Brain pericyte (primary cell): ENCODE data around the gene AUH.
"Not testable (repeated sequence)": the region's sequence is repeated elsewhere in the genome, so short reads cannot be mapped to it uniquely, and the experiment has no call there.

Experiments used
- DNase-seq: peaks from one replicate; pipeline ENCODE4 v3.0.0-alpha.2; 2012; ENCODE audit warnings: low read depth, low spot score

AUH gene

GRCh38 chr9:91208419-91208745 is 153.3 kb downstream of the AUH start:
- no peak for DNase-seq

DNA sequence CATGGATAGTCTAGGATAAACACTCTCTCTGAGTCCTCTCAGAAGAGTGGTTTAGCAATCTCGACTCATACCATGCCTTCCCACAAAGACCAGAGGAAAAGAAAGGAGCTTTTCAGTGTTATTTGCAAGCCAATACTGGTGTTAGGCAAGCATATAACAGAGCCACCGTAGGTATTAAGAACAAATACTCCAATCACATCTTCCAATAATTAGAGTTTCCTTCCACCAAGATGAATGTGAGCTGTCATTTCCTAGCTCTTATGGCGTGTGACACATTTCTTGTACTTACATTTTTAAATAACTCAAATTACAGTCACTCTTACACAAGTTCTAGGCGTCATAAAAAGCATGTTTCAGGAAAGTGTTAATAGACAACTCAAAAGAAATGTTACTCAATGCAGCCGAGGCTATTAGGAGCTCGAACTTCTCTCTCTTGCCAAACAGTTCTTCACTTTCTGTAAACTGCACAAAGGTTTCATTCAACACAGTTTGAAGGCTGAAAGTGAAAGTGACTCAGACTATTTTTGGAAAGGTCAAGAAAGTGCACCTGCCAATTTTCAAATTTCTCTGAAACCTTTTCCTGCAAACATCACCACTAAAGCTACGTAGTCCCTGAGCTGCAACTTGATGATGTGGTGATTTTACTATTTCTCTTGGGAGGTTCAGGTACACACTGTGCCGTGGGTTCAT is 153.8 kb downstream of the AUH start:
- no peak for DNase-seq

GRCh38 chr9:91207397-91207728 is 154.4 kb downstream of the AUH start:
- DNase-seq = no peak

GRCh38 chr9:91206806-91207205 is 154.9 kb downstream of the AUH start:
- DNase-seq = no peak

- no peak for DNase-seq
Observed at GRCh38 chr9:91202736-91203283, 158.9 kb downstream of the AUH start.

DNA sequence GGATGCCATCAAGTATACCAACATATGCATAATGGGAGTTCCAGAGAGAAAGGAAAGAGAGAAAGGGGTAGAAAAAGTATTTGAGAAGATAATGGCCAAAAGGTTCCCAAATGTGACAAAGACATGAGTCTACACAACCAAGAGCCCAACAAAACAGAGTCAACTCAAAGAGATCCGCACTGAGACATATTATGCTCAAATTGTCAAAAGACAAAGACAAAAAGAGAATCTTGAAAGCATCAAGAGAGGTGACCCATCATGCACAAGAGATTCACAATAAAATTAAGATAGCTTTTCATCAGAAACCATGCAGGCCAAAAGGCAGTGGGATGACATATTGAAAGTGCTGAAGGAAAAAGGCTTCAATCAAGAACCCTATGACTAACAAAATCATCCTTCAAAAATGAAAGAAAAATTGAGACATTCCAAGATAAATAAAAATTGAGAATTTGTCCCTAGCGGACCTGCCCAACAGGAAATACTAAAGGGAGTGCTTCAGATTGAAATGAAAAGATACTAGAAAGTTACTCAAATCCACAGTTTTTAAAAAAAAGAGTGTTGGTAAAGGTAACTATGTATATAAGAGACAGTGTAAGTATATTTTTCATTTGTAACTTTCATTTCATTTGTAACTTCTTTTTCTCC is 160.9 kb downstream of the AUH start:
- no peak for DNase-seq

GRCh38 chr9:91199739-91200497 is 161.8 kb downstream of the AUH start:
- DNase-seq = no peak

DNA sequence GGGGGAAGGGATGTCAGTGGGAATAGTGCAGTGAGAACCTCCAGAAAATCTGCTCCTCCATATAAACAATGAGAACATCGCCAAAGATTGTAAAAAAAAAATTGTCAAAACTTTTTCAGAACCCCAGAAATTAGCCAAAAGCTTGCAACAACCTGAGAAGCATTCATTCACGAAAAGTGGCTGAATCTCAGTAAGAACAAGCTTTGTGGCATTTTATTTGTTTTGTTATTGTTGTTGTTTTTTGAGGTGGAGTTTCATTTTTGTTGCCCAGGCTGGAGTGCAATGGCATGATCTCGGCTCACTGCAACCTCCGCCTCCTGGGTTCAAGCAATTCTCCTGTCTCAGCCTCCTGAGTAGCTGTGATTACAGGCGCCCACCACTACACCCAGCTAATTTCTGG is 162.8 kb downstream of the AUH start:
- not testable (repeated sequence) for DNase-seq

DNA sequence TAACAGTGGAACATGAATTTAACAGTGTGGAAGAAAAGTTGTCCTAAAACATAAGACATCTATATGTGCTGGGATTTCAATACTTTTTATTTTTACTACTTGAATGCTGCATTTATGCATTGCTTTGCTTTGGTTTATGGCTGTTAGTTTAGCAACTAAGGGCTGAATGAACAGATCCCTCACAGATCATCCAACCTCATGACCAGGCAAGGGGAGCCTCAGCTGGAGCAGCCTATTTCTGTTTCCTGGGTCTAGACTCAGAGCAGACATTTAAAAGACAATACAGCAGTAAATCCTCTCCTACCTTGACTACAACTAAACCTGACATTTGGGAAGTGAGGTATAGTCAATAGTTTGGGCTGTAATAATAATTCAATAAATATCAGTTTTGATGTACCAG is 163.3 kb downstream of the AUH start:
- DNase-seq = no peak

DNA sequence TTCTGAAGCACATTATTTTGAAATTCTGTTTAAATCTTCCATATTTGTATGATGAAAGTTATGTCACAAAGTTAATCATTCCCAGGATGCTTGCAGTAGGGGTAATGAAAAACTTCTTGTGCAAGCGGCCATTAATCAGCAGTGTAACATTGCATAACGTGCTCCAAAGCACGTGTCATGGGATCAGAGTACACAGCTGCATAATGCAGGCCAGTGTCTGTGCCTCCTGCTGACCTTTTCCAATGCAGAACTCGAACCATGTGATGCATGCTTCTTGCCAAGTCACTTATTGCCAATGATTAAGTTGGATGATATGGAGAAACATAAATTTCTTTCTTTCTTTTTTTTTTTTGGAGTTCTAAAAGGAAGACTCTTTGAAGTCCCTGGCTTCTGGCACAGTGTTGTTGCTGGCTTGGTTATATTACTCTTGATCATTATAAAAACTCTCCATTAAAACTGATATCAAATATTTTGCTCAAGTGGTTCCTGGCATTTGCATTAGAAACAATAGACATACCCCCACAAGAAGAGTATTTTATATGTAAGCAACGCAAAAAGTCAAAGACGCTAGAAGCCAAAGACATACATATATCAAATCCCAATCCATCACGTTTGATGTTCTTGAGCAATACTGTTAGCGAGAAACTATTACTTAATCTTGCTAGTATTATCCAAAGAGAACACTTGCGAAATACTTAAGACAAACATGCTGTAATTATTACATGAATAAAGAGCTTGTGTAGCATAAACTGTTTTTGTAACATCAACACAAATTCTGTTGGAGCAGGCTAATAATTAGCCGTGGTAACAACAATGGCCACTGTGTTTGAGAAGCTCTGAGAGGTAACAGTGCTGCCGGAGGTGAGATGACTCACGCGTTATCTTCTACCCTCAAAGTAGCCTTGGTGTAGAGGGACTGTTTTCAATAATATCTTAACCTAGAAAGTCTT is 164.2 kb downstream of the AUH start:
- peak; percentile 87 for DNase-seq

- DNase-seq = no peak
Observed at GRCh38 chr9:91196103-91196950, 165.4 kb downstream of the AUH start.

GRCh38 chr9:91195372-91196012 is 166.2 kb downstream of the AUH start:
- DNase-seq = no peak

- peak; percentile 72 for DNase-seq
Observed at GRCh38 chr9:91193658-91194391, 167.9 kb downstream of the AUH start.

DNA sequence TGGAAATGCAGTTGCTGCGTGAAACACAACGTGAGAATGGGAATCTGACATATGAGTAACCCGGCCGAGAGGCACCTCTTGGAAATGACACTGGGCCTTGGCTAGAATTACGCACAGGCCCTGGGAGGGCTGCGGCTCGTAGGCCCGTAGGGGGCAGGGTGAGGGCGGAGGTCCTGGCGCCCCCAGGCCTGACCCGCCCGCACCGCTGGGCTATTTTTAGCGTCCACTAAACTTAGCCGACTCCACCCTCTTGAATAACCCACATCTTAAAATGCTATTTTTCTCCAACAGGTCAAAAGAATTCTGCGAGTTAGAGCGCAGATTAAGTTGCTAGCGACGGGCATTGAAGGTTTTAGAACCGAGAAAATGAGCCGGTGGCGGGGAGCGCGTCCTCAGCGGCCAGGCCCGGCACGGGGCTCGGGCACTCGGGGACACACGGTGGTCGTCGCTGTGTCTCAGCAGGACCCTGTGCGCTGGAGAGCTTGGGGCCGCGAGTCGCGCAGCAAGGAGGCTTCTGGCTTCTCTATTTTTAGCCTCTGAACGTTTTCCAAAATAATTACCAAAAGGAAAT is 168.5 kb downstream of the AUH start:
- DNase-seq = peak; percentile 89

GRCh38 chr9:91192381-91193086 is 169.2 kb downstream of the AUH start:
- no peak for DNase-seq

DNA sequence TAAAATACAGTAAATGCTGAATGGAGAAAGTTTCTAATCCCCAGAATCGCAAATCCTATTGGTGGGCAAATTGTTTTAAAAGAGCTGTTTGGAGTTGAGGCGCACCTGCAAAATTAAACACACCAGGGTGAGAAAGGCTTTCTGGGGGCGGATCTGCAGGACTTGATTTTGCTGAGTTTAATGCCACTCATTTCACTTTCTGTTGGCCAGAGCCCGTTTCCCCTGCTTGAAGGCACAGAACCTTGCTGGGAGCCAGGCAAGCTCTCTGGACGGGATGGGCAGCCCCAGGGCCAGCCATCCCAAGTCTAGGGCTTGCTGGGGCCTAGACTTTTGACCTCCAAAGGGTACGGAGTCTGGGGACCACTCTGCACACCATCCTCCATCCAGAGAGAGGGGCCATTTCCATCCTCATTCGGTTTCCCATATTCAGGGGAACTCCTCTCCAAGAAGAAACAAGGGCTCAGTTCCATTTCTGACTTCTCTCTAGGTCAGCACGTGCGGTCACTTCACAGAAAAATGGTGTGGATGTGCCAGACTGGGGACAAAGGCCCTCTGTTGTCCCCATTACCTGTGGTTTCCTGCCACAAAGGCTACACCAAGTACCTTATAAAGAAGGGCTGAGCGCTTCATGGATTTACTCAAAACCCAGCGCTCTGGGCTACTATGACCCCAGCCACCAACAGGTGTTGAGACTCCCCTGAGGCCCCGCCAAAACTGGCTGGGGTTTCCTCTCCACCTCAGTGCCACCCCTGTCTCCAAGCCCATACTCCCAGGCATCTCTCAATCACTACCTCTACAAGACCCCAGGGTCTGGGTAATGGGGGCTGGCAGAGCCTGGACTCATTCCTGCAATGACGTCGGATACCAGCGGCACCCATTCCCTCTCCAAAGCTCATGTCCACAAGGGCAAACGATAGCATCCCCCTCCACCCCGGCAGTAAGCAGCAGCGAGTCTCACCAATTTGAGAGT is 170.0 kb downstream of the AUH start:
- no peak for DNase-seq

DNA sequence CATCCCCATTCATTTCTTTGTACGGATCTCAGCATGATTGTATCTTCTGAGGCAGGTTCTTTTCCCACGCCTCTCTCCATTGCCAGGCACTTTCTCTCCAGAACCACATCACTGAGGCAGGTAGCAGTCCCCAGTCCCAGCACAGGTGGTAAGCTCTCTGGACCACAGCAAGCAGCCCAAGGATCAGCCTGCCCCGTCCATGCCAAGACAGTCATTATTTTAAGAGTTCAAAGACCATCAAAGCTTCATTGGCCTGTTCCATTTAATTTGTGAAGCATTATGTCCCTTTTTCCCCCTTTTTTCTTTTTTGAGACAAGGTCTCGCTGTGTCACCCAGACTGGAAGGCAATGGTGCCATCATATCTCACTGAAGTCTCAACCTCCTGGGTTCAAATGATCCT is 171.7 kb downstream of the AUH start:
- DNase-seq = no peak
